HepG2 (cell line): ENCODE data around the gene TTLL13. TPM values are rescaled to one million over a fixed set of nuclear protein-coding genes. Genes with fewer than 3 reads are reported as not detected.

ENCODE experiments used
- CENPT ChIP-seq: sonication (generic); formaldehyde crosslinking; IDR thresholded peaks from 2 replicates; pipeline ENCODE4 v1.8.0; 2022; ENCODE audit warnings: low read depth, mild to moderate bottlenecking, moderate library complexity, missing genetic modification reagents
- EZH2 ChIP-seq: conservative IDR thresholded peaks from 2 replicates; pipeline ENCODE4 v1.6.1; 2012; ENCODE audit warnings: mild to moderate bottlenecking, low read depth, low read length, moderate library complexity
- FOSL2 ChIP-seq: sonication (generic); formaldehyde crosslinking; IDR thresholded peaks from 2 replicates; pipeline ENCODE4 v1.4.0; 2020; ENCODE audit warnings: missing genetic modification reagents
- FUBP1 ChIP-seq: sonication (generic); formaldehyde crosslinking; IDR thresholded peaks from 2 replicates; pipeline ENCODE4 v1.5.1; 2020; ENCODE audit warnings: missing genetic modification reagents, mild to moderate bottlenecking, borderline replicate concordance
- HMG20A ChIP-seq: IDR thresholded peaks from 2 replicates; pipeline ENCODE4 v1.6.1; 2016; ENCODE audit warnings: borderline replicate concordance
- HMG20B ChIP-seq: conservative IDR thresholded peaks from 2 replicates; pipeline ENCODE4 v1.6.1; 2016; ENCODE audit warnings: missing genetic modification reagents, missing compliant biosample characterization
- HOXA9 ChIP-seq: sonication (generic); formaldehyde crosslinking; IDR thresholded peaks from 2 replicates; pipeline ENCODE4 v1.8.1; 2022; ENCODE audit warnings: missing genetic modification reagents, mild to moderate bottlenecking, moderate library complexity, borderline replicate concordance
- MLLT10 ChIP-seq: sonication (generic); formaldehyde crosslinking; IDR thresholded peaks from 2 replicates; pipeline ENCODE4 v1.4.0; 2020; ENCODE audit warnings: missing genetic modification reagents
- NR0B2 ChIP-seq: sonication (generic); formaldehyde crosslinking; IDR thresholded peaks from 2 replicates; pipeline ENCODE4 v1.4.0; 2020; ENCODE audit warnings: mild to moderate bottlenecking, missing genetic modification reagents
- RFXAP ChIP-seq: sonication (generic); formaldehyde crosslinking; IDR thresholded peaks from 2 replicates; pipeline ENCODE4 v1.4.0; 2020; ENCODE audit warnings: missing genetic modification reagents, borderline replicate concordance
- SAP130 ChIP-seq: IDR thresholded peaks from 2 replicates; pipeline ENCODE4 v1.6.1; 2016; ENCODE audit warnings: low read depth
- ZHX2 ChIP-seq, 2 experiments: sonication (generic) in 1 of 2; formaldehyde crosslinking in 1 of 2; IDR thresholded peaks; 2 replicates each; pipeline versions ENCODE4 v1.6.1 to v1.9.0; 2014 to 2022; ENCODE audit warnings: antibody characterized with exemption in 1 of 2, borderline replicate concordance in 1 of 2, inconsistent platforms in 1 of 2, low read depth in 1 of 2, missing genetic modification reagents in 1 of 2
- ZKSCAN5 ChIP-seq: sonication (generic); formaldehyde crosslinking; IDR thresholded peaks from 2 replicates; pipeline ENCODE4 v1.5.1; 2020; ENCODE audit warnings: mild to moderate bottlenecking, missing genetic modification reagents
- ZNF776 ChIP-seq: sonication (generic); formaldehyde crosslinking; IDR thresholded peaks from 2 replicates; pipeline ENCODE4 v1.4.0; 2020; ENCODE audit warnings: mild to moderate bottlenecking, missing genetic modification reagents
- polyA plus RNA-seq, 8 experiments: library from polyadenylated mRNA; depleted of rRNA in 3 of 8; stranded (reverse) in 7 of 8; unstranded in 1 of 8; fragments of >200 nt; fragmentation: Illumina TruSeq in 4 of 8; extraction: Trizol in 4 of 8; gene quantifications; 2 replicates each; pipeline versions ENCODE4 v1.2.1 to v1.2.3, GENCODE V29; 2011 to 2016; ENCODE audit warnings: low read depth in 4 of 8, missing spikeins in 1 of 8, mixed read lengths in 1 of 8; ENCODE audit not compliant: insufficient read depth in 1 of 8
- total RNA-seq, 5 experiments: library from RNA; depleted of rRNA; stranded (reverse); fragments of >200 nt; fragmentation: Illumina TruSeq; extraction: Trizol; gene quantifications; 2 replicates each; pipeline ENCODE4 v1.2.3, GENCODE V29; 2016; ENCODE audit warnings: low read depth in 1 of 5
- TF ChIP-seq, protein P1 (sequence below): sonication (generic); formaldehyde crosslinking; IDR thresholded peaks from 2 replicates; pipeline ENCODE4 v1.8.0; 2022; ENCODE audit warnings: mild to moderate bottlenecking, missing genetic modification reagents, moderate library complexity
- TF ChIP-seq, protein P2 (sequence below): IDR thresholded peaks from 2 replicates; pipeline ENCODE4 v1.6.1; 2018; ENCODE audit warnings: missing genetic modification reagents
- TF ChIP-seq, protein P3 (sequence below): sonication (generic); formaldehyde crosslinking; IDR thresholded peaks from 2 replicates; pipeline ENCODE4 v1.4.0; 2020; ENCODE audit warnings: mild to moderate bottlenecking, low read depth, missing genetic modification reagents

Gene TTLL13
- total and polyA plus RNA-seq, 2 of the 13 experiments (the other 11 are each of a cell fraction or from before 2014, with no cell fraction given) = 0.07 to 0.29 TPM

GRCh38 chr15:90233387-90234095 is 15.8 kb upstream of the TTLL13 start, which contains the start of gene CIB1 (continued):
- TF ChIP-seq HMG20A (CRISPR knock-in tag) (no peak), HOXA9 (CRISPR knock-in tag) (no peak), ZNF776 (peak; percentile 43; the same call in 1 of the 2 replicates), CENPT (CRISPR knock-in tag) (no peak), FUBP1 (CRISPR knock-in tag) (no peak), RFXAP (CRISPR knock-in tag) (no peak), ZHX2 (IDR thresholded peaks at IDR 0.05; ENCODE audit: low read depth) (no peak), ZHX2 (CRISPR knock-in tag; IDR thresholded peaks at IDR 0.05; ENCODE audit: borderline replicate concordance) (0 out of 2 replicates have a peak, but pooled peaks have one; percentile 27), MLLT10 (CRISPR knock-in tag) (no peak), FOSL2 (CRISPR knock-in tag) (0 out of 2 replicates have a peak, but pooled peaks have one; percentile 7), SAP130 (peak; percentile 74), EZH2 (no peak), HMG20B (CRISPR knock-in tag) (no peak; the same call in 1 of the 2 replicates), ZKSCAN5 (CRISPR knock-in tag) (no peak), NR0B2 (CRISPR knock-in tag) (peak; percentile 47; the same call in 1 of the 2 replicates)
- TF ChIP-seq, protein P1, sequence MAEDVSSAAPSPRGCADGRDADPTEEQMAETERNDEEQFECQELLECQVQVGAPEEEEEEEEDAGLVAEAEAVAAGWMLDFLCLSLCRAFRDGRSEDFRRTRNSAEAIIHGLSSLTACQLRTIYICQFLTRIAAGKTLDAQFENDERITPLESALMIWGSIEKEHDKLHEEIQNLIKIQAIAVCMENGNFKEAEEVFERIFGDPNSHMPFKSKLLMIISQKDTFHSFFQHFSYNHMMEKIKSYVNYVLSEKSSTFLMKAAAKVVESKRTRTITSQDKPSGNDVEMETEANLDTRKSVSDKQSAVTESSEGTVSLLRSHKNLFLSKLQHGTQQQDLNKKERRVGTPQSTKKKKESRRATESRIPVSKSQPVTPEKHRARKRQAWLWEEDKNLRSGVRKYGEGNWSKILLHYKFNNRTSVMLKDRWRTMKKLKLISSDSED (CRISPR knock-in tag) = no peak
- TF ChIP-seq, protein P2, sequence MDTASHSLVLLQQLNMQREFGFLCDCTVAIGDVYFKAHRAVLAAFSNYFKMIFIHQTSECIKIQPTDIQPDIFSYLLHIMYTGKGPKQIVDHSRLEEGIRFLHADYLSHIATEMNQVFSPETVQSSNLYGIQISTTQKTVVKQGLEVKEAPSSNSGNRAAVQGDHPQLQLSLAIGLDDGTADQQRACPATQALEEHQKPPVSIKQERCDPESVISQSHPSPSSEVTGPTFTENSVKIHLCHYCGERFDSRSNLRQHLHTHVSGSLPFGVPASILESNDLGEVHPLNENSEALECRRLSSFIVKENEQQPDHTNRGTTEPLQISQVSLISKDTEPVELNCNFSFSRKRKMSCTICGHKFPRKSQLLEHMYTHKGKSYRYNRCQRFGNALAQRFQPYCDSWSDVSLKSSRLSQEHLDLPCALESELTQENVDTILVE (CRISPR knock-in tag) = no peak
- TF ChIP-seq, protein P3, sequence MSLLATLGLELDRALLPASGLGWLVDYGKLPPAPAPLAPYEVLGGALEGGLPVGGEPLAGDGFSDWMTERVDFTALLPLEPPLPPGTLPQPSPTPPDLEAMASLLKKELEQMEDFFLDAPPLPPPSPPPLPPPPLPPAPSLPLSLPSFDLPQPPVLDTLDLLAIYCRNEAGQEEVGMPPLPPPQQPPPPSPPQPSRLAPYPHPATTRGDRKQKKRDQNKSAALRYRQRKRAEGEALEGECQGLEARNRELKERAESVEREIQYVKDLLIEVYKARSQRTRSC = no peak
